HG03571 (cell line): ENCODE results near the gene LBX1.

Source experiments
- ATAC-seq: cut with Tn5 transposase; IDR thresholded peaks from one replicate; pipeline ENCODE4 v1.9.1; 2021; ENCODE audit not compliant: unreplicated experiment

LBX1 gene

DNA sequence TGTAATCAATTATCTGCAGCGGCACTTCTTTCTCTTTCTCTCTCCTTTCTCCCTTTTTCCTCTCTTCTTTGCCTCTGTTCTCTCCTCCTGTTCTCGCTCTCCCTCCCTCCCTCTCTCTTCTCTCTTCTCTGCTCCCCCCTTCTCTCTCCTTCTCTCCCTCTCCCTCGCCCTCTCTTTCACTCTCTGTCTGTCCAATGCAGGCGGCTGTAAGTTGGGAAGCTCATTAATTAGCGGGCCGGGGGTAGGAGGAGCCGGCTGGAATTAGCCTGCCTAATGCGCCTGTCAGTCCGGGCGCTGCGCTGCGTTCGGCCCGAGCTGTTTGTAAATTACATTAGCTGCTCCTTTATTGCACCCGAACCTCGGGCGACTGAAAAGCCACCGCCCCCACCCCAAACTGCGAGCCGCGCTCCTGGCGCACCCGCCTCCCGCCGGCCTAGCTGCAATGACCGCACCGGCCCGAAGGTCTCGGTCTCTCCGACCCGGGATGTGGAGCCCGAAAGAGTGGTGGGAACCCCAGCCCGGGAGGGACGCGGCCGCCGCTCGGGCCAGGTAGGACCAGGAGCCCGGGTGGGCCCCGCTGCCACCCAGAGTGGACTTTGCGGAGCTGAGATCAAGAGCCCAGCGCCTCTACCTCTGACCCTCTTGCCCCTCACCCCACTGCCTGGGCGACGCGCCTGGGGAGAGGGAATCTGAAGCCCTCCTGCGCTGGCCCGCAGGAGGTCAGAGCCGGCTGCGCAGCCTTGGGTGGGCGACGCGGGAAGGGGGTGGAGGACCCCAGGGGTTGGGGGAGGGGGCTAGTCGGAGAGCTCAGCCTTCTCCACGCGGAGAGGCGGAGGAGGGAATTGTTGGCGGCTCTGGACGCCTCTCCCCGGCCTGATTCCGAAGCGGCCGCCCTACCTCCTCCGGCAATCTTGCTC is at the start of gene LBX1:
Gene LBX1 (minus strand): TSS at position 198 of the 917 bp plus-strand sequence. CDS start 648 bp downstream, outside the sequence.
- ATAC-seq, result no peak

DNA sequence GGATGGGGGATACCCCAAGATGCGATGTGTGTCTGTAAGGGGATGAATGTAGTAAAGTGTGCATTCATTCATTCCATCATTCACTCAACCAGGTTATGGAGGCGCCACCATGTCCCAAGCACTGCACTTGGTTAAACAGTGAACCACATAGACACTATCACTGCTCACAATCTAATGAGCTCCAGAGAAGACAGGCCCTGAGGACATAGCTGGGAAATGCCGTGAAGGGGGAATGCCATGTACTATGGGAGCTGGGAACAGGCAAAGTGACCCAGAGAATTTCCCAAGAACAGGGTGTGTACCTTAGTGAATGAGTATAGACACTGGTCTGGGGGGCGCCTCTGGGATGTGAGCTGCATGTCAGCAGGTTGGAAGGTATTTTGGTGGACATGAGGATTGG is 44.5 kb upstream of the LBX1 start:
- ATAC-seq, result no peak

DNA sequence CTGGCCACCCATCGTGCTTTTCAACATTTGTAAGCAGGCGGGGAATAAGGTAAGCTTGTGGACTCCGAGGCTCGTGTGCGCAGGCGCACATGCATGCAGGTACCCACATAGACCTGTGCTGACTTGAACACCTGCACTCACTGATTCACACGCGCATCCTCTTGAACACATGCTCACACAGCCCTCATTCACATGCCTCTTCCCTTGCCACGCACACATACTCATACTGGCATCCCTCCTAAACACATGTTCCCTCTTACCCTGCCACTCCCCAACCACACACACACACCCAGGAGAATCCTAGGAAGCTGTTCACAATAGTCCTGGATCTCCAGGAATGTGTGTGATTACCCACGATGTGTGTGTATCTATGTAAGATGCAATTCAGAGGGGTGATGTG is 44.1 kb upstream of the LBX1 start:
- no peak for ATAC-seq

DNA sequence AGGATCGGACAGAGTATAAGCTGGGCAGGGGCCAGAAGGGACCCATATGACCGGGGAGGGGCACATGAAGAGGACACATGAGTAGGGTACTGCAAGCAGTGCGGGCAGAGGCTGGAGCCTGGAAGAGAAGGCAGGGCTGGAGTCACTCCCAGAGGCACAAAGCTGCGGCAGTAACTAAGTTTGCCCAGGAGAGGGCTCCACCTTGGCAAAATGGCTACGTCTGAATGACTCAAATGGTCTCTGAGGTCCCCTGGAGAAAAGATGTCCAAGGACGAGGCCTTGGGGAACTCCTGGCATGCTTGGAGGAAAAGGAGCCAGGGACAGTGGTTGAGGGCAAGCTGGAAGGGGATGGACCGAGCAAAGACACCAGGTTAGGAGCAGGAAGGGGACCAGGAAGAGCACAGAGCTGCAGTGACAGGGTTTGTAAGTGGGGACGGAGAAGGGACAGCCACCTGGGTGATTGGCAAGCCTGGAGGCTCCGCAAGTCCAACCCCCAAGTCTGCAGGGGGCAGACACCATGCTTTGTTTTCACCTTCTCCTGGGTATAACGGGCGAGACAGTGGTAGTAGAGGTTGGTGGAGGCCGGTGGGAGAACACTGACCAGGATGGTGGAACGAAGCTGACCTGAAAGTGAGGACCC is 43.1 kb upstream of the LBX1 start:
- no peak for ATAC-seq

DNA sequence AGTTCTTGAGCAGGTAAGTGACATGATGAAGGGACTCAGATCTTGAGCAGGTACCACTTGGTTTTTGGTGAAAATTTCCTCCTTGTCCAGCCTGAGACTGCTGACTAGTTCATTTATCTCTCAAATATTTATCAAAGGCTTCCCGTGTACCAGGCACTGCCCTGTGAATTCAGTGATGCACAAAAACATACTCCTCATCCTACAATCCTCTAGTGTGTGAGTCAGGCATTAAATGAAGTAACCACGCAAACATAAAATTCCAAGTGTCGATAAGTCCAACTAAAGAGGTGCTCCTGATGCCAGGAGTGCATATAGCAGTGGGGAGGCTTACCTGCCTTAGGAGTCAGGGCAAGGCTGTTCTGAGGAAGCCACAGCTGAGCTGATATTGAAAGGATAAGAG is 41.5 kb upstream of the LBX1 start:
- no peak for ATAC-seq

- no peak for ATAC-seq
Measured at GRCh38 chr10:101267776-101268175, 38.5 kb upstream of the LBX1 start.

DNA sequence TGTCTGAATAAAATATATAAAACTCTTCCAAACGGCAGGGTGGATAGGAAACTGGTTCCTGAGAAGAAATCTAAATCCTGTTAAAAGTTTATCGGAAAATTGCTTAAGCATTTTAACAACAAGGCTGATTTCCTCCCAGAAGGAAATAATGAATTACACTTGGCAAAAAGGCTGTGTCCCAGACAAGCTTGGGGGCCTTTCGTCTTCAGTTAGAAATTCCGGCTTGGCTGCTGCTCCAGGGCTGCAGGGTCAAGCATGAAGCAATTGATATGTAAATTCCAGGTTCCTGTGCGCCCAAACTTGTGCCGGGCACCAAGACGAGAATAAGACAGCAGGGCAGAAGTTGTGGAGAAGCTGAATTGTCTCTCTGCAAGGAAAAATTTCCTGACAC is 38.0 kb upstream of the LBX1 start:
- ATAC-seq, result no peak

- no peak for ATAC-seq
Measured at GRCh38 chr10:101266381-101267289, 37.4 kb upstream of the LBX1 start.

- ATAC-seq, result no peak
Measured at GRCh38 chr10:101263150-101263752, 34.0 kb upstream of the LBX1 start.

GRCh38 chr10:101262147-101262546 is 32.9 kb upstream of the LBX1 start:
- no peak for ATAC-seq

- ATAC-seq, result no peak
Measured at GRCh38 chr10:101261702-101262101, 32.4 kb upstream of the LBX1 start.

- no peak for ATAC-seq
Measured at GRCh38 chr10:101260764-101261481, 31.7 kb upstream of the LBX1 start.

DNA sequence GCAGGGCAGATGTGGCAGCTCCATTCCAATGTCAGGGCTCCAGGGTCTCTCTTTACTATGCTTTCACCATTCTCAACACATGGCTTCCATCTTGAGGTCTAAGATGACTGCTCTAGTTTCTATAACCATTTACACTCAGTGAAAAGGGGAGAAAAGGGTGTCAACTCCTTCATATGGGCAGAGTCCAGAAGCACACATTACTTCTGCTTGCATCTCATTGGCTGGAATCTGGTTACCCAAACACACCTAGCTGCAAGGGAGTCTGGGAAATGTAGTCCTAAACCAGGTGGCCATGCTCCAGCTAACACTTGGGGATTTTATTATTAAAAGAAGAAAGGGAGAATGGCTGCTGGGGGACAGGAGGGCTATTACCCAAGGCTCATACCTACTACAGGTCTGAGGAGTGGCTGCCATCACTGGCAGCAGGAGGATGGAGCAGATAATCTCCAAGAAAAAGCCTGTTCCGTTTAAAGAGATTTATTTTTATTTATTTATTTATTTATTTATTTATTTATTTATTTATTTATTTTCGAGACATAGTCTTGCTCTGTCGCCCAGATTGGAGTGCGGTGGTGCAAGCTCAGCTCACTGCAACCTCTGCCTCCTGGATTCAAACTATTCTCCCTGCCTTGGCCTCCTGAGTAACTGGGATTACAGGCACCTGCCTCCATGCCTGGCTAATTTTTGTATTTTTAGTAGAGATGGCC is 29.1 kb upstream of the LBX1 start:
- no peak for ATAC-seq

DNA sequence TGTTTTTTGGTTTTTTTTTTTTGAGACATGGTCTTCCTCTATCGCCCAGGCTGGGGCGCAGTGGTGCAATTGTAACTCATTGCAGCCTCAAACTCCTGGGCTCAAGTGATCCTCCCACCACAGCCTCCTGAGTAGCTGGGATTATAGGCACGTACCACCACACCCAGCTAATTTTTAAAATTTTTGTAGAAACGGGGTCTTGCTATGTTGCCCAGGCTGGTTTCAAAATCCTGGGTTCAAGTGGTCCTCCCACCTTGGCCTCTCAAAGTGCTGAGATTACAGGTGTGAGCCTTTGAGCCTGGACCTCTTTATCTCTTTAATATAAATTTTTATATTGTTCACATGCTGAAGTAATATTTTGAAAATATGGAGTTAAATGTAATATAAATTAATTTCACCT is 28.2 kb upstream of the LBX1 start:
- ATAC-seq, result no peak

DNA sequence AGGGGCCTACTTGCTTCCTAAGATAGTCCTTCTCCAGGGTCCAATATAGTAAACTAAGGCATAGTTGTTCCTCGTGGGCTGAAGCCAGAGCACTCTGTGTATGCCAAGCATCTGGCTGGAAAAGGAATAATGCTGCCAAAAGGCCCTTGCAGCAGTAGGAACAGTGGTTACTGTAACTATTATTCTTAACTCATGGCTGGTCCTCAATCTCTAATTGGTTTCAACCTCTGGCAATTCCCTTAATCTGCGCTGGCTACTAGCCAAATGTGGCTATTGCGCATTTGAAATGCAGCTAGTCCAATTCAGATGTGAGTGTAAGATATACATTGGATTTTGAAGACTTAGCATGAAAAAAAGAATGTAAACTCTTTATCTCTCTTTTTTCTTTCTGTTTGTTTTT is 27.8 kb upstream of the LBX1 start:
- ATAC-seq, result no peak

DNA sequence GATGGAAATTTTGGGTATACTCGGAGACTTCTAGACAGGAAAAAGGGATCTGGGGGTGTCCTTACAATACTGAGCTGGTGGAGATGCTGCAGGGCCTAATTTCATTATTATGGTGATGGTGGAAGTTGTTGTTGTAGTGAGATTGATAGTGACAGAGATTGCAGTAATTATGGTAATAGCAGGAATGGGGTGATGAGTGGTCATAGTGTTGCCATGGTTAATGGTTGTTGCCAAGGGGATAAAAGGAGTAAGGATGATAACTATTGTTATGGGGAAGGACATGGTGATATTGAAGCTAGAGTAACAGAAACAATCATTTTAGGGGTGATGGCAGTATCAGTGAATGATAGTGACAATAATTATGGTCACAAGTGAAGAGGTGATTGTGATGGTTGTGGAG is 27.1 kb upstream of the LBX1 start:
- no peak for ATAC-seq

DNA sequence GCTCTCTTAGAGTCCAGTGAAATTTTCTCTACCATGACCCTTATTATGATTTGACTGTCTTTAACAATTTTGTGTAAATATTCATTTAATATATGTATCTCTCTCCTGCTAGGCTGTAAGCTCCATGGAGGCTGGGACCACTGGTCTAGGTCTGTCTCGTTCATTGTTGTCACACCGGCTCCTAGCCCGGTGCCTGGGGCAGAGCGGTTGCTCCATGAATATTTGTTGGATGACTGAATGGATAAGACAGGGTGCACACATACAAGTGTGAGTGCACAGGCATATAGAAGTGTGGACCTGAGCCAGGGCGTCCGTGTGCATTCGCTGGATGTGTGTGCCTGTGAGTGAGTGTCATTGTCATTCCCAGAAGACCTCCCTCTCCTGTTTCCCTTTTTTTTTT is 20.9 kb upstream of the LBX1 start:
- no peak for ATAC-seq

GRCh38 chr10:101249171-101249581 is 19.9 kb upstream of the LBX1 start:
- no peak for ATAC-seq

DNA sequence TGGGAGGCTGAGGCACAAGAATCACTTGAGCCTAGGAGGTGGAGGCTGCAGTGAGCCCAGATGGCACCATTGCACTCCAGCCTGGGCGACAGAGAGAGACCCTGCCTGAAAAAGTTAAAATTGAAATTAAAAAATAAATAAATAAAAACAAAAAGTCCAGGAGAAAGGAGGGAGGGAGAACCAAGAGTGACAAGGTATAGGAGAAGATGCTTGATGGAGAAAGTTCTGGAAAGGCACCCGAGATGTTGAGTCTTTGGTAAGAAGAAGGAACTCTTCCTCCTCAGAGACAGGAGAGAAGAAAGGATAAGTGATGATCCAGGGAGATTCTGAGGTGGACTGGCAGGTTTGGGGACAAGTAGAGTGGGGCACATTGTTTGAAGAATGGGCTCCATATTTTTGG is 17.4 kb upstream of the LBX1 start:
- no peak for ATAC-seq
